ENCODE results near the gene DPY19L1. TPM values are rescaled to one million over a fixed set of nuclear protein-coding genes. Genes with fewer than 3 reads are reported as not detected.

Gene DPY19L1
- total RNA-seq: 46.4 and 49.2 TPM in 2 replicates

DNA sequence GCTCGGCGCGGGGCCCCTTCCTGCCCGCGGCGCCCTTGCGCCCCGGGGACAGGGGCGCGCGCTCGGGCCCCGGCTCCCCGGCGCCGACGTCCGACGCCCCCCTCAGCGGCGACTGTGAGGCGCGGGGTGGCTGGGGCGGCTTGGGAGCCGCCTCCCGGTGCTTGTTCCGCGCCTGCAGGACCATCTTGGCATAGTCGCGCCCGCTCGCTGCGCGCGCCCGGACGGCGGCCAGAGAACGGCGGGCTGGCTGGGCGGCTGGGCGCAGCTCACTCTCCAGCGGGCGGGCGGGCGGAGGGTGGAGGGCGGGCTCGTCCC, at the start of gene DPY19L1:
TSS of gene DPY19L1 (minus strand) at position 275 of the 315 bp plus-strand sequence. CDS start at position 184, 91 bp downstream.

Other genes with a start within 250 kb of the DPY19L1 start
- gene TBX20, start 216.6 kb upstream of the DPY19L1 start, total RNA-seq: 0.99 and 4.3 TPM in 2 replicates